HEK293 (cell line): ENCODE measurements around the gene NFS1.

Experiments used
- CTCF ChIA-PET: fragments of 350-600 bp; formaldehyde crosslinking; extraction: SDS; loops from one replicate; lab custom pipeline; 2021; ENCODE audit warnings: antibody characterized with exemption; lab: Yijun Ruan, JAX
- POLR2A ChIA-PET: fragments of 300-600 bp; formaldehyde crosslinking; extraction: SDS; loops from one replicate; lab custom pipeline; 2020; ENCODE audit warnings: antibody characterized with exemption, inconsistent platforms; lab: Yijun Ruan, JAX
- H3K27ac ChIP-seq: fragments of 200-500 bp; sonication (Bioruptor generic); 2 replicates; pipeline ENCODE4 v1.5.1; 2014; ENCODE audit warnings: low read depth, low read length, control low read depth, inconsistent platforms; ENCODE audit errors: extremely low read depth
- H3K36me3 ChIP-seq, 2 experiments: fragments of 200-500 bp in 1 of 2; sonication (Bioruptor generic) in 1 of 2; 1 replicate in 1 of 2; 2 replicates in 1 of 2; pipeline ENCODE4 v1.5.1; 2014 to 2017; ENCODE audit warnings: inconsistent platforms in 2 of 2, low read length in 2 of 2; ENCODE audit not compliant: control insufficient read depth in 2 of 2, insufficient read depth in 1 of 2
- H3K4me1 ChIP-seq: fragments of 200-500 bp; sonication (Bioruptor generic); 2 replicates; pipeline ENCODE4 v1.5.1; 2014; ENCODE audit warnings: mild to moderate bottlenecking, low read length, inconsistent platforms; ENCODE audit not compliant: control insufficient read depth, insufficient read depth
- H3K4me3 ChIP-seq: 2 replicates; pipeline ENCODE4 v1.5.1; 2011; ENCODE audit warnings: low read depth, mild to moderate bottlenecking, control low read depth, low read length, moderate library complexity
- H3K9me3 ChIP-seq: fragments of 200-500 bp; sonication (Bioruptor generic); 2 replicates; pipeline ENCODE4 v1.5.1; 2014; ENCODE audit warnings: low read depth, low read length, inconsistent platforms; ENCODE audit not compliant: control insufficient read depth, insufficient read depth
- GFI1B ChIP-seq: fragments of 450-650 bp; formaldehyde crosslinking; IDR thresholded peaks from 2 replicates; pipeline ENCODE4 v1.5.1; 2016; ENCODE audit warnings: missing biosample characterization, missing genetic modification characterization
- GLIS1 ChIP-seq: fragments of 450-650 bp; formaldehyde crosslinking; IDR thresholded peaks from 2 replicates; pipeline ENCODE4 v1.5.1; 2016; ENCODE audit warnings: missing biosample characterization, missing genetic modification characterization
- KLF8 ChIP-seq: fragments of 450-650 bp; formaldehyde crosslinking; IDR thresholded peaks from 2 replicates; pipeline ENCODE4 v1.5.1; 2016; ENCODE audit warnings: missing biosample characterization, missing genetic modification characterization
- MZF1 ChIP-seq: fragments of 450-650 bp; formaldehyde crosslinking; IDR thresholded peaks from 2 replicates; pipeline ENCODE4 v1.5.1; 2017; ENCODE audit warnings: missing biosample characterization, missing genetic modification characterization, borderline replicate concordance
- SALL2 ChIP-seq: fragments of 450-650 bp; formaldehyde crosslinking; IDR thresholded peaks from 2 replicates; pipeline ENCODE4 v1.5.0; 2017; ENCODE audit warnings: missing biosample characterization, mild to moderate bottlenecking, missing genetic modification characterization, borderline replicate concordance
- SCRT1 ChIP-seq: fragments of 450-650 bp; formaldehyde crosslinking; IDR thresholded peaks from 2 replicates; pipeline ENCODE4 v1.5.1; 2016; ENCODE audit warnings: missing biosample characterization, missing genetic modification characterization, borderline replicate concordance
- SCRT2 ChIP-seq: fragments of 450-650 bp; formaldehyde crosslinking; IDR thresholded peaks from 2 replicates; pipeline ENCODE4 v1.5.1; 2016; ENCODE audit warnings: missing biosample characterization, missing genetic modification characterization
- ZBTB1 ChIP-seq: fragments of 450-650 bp; formaldehyde crosslinking; IDR thresholded peaks from 2 replicates; pipeline ENCODE4 v1.5.1; 2016; ENCODE audit warnings: missing biosample characterization, missing genetic modification characterization
- ZBTB8A ChIP-seq: fragments of 450-650 bp; formaldehyde crosslinking; IDR thresholded peaks from 2 replicates; pipeline ENCODE4 v1.5.1; 2016; ENCODE audit warnings: missing biosample characterization, missing genetic modification characterization
- ZNF292 ChIP-seq: fragments of 450-650 bp; formaldehyde crosslinking; IDR thresholded peaks from 2 replicates; pipeline ENCODE4 v1.5.1; 2016; ENCODE audit warnings: low read depth, missing biosample characterization, missing genetic modification characterization, borderline replicate concordance
- ZNF514 ChIP-seq: fragments of 450-650 bp; formaldehyde crosslinking; IDR thresholded peaks from 2 replicates; pipeline ENCODE4 v1.5.1; 2016; ENCODE audit warnings: missing biosample characterization, missing genetic modification characterization
- ZNF555 ChIP-seq: fragments of 450-650 bp; formaldehyde crosslinking; conservative IDR thresholded peaks from 2 replicates; pipeline ENCODE4 v1.5.1; 2017; ENCODE audit warnings: missing biosample characterization, mild to moderate bottlenecking, missing genetic modification characterization, inconsistent platforms
- ZNF560 ChIP-seq: fragments of 450-650 bp; formaldehyde crosslinking; IDR thresholded peaks from 2 replicates; pipeline ENCODE4 v1.5.1; 2017; ENCODE audit warnings: missing biosample characterization, missing genetic modification characterization, borderline replicate concordance
- ZNF561 ChIP-seq: fragments of 450-650 bp; IDR thresholded peaks from 2 replicates; pipeline ENCODE4 v1.5.1; 2018; ENCODE audit warnings: missing biosample characterization, missing genetic modification characterization, borderline replicate concordance
- ZNF596 ChIP-seq: fragments of 450-650 bp; IDR thresholded peaks from 2 replicates; pipeline ENCODE4 v1.5.0; 2018; ENCODE audit warnings: missing biosample characterization, mild to moderate bottlenecking, missing genetic modification characterization, moderate library complexity
- ZNF776 ChIP-seq: fragments of 450-650 bp; formaldehyde crosslinking; IDR thresholded peaks from 2 replicates; pipeline ENCODE4 v1.5.0; 2017; ENCODE audit warnings: missing biosample characterization, missing genetic modification characterization, borderline replicate concordance
- ZNF843 ChIP-seq: fragments of 450-650 bp; formaldehyde crosslinking; IDR thresholded peaks from 2 replicates; pipeline ENCODE4 v1.5.1; 2016; ENCODE audit warnings: missing biosample characterization, missing genetic modification characterization
- ZSCAN30 ChIP-seq: fragments of 450-650 bp; IDR thresholded peaks from 2 replicates; pipeline ENCODE4 v1.5.1; 2018; ENCODE audit warnings: missing biosample characterization, mild to moderate bottlenecking, missing genetic modification characterization, moderate library complexity
- TF ChIP-seq, protein P1 (sequence below): fragments of 450-650 bp; IDR thresholded peaks from 2 replicates; pipeline ENCODE4 v1.5.1; 2018; ENCODE audit warnings: missing biosample characterization, missing genetic modification characterization
- TF ChIP-seq, protein P2 (sequence below): fragments of 450-650 bp; formaldehyde crosslinking; IDR thresholded peaks from 2 replicates; pipeline ENCODE4 v1.5.1; 2017; ENCODE audit warnings: missing biosample characterization, missing genetic modification characterization
- TF ChIP-seq, protein P3 (sequence below): fragments of 450-650 bp; formaldehyde crosslinking; IDR thresholded peaks from 2 replicates; pipeline ENCODE4 v1.5.1; 2016; ENCODE audit warnings: missing biosample characterization, missing genetic modification characterization

NFS1 gene

DNA sequence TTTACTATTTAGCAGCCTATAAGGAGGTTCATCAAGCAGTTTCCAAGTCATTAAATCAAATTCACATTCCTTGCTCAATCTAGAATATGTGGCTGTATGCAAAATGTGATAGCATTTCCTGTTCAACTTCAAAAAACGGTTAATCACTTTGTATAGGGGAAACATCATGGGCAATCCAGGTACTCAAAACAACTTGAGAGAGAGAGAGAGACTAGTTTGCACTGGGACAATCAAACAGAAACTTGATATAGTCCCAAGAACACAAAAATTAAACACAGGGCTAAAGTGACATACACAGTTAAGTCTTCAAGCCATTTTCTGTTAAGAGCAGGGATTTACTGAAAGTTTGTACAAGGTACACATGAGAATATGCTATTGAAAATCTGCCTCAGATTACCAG lies 41.9 kb downstream of the NFS1 start:
- Histone ChIP-seq H3K9me3 (no peaks in the 10 kb centered on the region), H3K36me3 (peaks cover 4 to 41% of the 10 kb centered on the region in 2 experiments; a peak in 2 of 3 replicates), H3K4me1 (peaks cover 24% of the 10 kb centered on the region), H3K27ac (no peak overlapping the region), H3K4me3 (no peak overlapping the region)
- ChIA-PET POLR2A (no interaction called here), CTCF (interaction anchor here (0.6 to 0.8 kb wide), 2 partner anchors 11 to 34 kb away, joined by 4 read pairs; no protein-coding TSS in a partner anchor)
- no peak for TF ChIP-seq SALL2 (tag by site-specific recombination)
- no peak for TF ChIP-seq ZBTB8A (tag by site-specific recombination)
- no peak for TF ChIP-seq ZNF776
- no peak for TF ChIP-seq GFI1B (tag by site-specific recombination)
- no peak for TF ChIP-seq KLF8 (tag by site-specific recombination)
- no peak for TF ChIP-seq ZSCAN30
- no peak for TF ChIP-seq MZF1 (tag by site-specific recombination)
- TF ChIP-seq ZNF843 (tag by site-specific recombination), result no peak
- no peak for TF ChIP-seq ZNF555 (tag by site-specific recombination)
- TF ChIP-seq ZNF596 (tag by site-specific recombination), result peak; percentile 16; the same call in 1 of the 2 replicates
- TF ChIP-seq ZBTB1 (tag by site-specific recombination), result no peak
- TF ChIP-seq GLIS1 (tag by site-specific recombination), result no peak
- no peak for TF ChIP-seq ZNF292
- TF ChIP-seq ZNF560, result no peak
- TF ChIP-seq, protein P1, sequence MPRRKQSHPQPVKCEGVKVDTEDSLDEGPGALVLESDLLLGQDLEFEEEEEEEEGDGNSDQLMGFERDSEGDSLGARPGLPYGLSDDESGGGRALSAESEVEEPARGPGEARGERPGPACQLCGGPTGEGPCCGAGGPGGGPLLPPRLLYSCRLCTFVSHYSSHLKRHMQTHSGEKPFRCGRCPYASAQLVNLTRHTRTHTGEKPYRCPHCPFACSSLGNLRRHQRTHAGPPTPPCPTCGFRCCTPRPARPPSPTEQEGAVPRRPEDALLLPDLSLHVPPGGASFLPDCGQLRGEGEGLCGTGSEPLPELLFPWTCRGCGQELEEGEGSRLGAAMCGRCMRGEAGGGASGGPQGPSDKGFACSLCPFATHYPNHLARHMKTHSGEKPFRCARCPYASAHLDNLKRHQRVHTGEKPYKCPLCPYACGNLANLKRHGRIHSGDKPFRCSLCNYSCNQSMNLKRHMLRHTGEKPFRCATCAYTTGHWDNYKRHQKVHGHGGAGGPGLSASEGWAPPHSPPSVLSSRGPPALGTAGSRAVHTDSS (tag by site-specific recombination), result no peak
- TF ChIP-seq, protein P2, sequence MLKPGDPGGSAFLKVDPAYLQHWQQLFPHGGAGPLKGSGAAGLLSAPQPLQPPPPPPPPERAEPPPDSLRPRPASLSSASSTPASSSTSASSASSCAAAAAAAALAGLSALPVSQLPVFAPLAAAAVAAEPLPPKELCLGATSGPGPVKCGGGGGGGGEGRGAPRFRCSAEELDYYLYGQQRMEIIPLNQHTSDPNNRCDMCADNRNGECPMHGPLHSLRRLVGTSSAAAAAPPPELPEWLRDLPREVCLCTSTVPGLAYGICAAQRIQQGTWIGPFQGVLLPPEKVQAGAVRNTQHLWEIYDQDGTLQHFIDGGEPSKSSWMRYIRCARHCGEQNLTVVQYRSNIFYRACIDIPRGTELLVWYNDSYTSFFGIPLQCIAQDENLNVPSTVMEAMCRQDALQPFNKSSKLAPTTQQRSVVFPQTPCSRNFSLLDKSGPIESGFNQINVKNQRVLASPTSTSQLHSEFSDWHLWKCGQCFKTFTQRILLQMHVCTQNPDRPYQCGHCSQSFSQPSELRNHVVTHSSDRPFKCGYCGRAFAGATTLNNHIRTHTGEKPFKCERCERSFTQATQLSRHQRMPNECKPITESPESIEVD (tag by site-specific recombination), result peak; percentile 77
- no peak for TF ChIP-seq ZNF561

DNA sequence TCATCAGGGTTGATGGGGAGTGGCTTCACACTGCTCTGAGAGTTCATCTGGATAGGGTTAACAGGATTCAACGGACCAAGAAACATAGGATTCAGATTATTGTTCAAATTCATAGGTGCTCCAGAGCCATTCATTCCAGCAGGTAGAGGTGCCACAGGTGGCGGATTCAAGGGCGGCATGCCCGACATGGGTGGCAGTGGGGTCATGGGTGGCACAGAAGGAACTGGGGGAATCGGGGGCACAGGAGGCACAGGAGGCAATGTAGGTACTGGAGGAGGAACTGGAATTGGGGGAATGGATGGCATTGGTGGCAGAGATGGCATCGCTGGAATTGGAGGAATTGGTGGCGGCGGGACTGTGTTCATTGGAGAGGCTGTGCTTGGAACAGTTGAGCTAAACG lies 44.7 kb downstream of the NFS1 start:
- CTCF ChIA-PET, result no interaction called here
- H3K4me3 ChIP-seq, result no peak overlapping the region
- H3K4me1 ChIP-seq, result peaks cover 14% of the 10 kb centered on the region; the same call in 1 of the 2 replicates
- TF ChIP-seq SCRT1 (tag by site-specific recombination) (peak; percentile 74; the same call in 1 of the 2 replicates), ZNF514 (tag by site-specific recombination) (no peak), SCRT2 (peak; percentile 82)
- TF ChIP-seq, protein P3, sequence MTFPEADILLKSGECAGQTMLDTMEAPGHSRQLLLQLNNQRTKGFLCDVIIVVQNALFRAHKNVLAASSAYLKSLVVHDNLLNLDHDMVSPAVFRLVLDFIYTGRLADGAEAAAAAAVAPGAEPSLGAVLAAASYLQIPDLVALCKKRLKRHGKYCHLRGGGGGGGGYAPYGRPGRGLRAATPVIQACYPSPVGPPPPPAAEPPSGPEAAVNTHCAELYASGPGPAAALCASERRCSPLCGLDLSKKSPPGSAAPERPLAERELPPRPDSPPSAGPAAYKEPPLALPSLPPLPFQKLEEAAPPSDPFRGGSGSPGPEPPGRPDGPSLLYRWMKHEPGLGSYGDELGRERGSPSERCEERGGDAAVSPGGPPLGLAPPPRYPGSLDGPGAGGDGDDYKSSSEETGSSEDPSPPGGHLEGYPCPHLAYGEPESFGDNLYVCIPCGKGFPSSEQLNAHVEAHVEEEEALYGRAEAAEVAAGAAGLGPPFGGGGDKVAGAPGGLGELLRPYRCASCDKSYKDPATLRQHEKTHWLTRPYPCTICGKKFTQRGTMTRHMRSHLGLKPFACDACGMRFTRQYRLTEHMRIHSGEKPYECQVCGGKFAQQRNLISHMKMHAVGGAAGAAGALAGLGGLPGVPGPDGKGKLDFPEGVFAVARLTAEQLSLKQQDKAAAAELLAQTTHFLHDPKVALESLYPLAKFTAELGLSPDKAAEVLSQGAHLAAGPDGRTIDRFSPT (tag by site-specific recombination), result peak; percentile 79
- H3K27ac ChIP-seq, result no peak overlapping the region
- H3K36me3 ChIP-seq, result peaks cover 4 to 50% of the 10 kb centered on the region in 2 experiments; a peak in 2 of 3 replicates
- no peaks in the 10 kb centered on the region for H3K9me3 ChIP-seq
- POLR2A ChIA-PET, result no interaction called here
